Measurements from ENCODE around the gene ZNF70.
A peak's percentile ranks its signal among the peaks of the same experiment; 100 is the strongest.

The ZNF70 gene

DNA sequence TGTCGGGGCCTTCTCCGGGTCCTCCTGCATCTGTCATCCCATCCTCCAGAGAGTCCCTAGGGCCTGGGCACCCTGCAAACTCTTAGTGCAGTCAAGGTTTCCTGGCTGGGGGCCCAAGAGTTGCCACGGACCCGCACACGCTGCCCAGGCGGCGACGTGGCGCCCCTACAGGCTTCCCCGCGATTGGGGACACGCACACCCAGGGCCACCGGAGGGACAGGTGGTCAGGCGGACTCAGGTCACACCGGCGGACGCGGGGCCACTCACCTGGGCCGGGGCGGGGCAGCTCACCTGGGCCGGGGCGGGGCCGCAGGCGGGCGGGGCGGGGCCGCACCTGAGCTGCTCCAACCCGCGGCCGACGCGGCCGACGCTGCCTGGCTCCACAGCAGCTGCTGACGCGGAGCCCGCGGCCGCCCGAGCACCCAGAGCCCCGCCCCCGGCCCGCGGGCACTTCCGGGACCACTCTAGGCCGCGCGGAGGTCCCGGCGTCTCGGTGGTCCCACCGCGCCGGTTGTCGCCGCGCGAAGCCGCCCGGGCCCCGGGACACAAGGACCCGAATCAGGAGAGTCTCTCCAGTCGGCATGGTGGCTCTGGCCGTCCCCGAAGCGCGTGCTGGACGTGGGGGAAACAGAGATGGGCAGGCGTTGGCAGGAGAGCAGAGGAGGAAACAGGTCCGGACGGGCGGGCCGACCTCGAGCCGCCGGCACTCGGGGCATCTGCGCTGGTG, at the start of gene ZNF70:
Gene ZNF70 (minus strand): TSS at position 399 of the 727 bp plus-strand sequence. CDS start 5,972 bp downstream, outside the sequence.
- peak; percentile 74 for DNase-seq

GRCh38 chr22:23796461-23796860, 45.5 kb upstream of the ZNF70 start:
- no peak for DNase-seq

- DNase-seq = no peak
Measured at GRCh38 chr22:23793326-23793725, 42.4 kb upstream of the ZNF70 start.

- DNase-seq = no peak
Measured at GRCh38 chr22:23791738-23792645, 41.1 kb upstream of the ZNF70 start.

GRCh38 chr22:23790819-23791737, 40.2 kb upstream of the ZNF70 start:
- no peak for DNase-seq

DNA sequence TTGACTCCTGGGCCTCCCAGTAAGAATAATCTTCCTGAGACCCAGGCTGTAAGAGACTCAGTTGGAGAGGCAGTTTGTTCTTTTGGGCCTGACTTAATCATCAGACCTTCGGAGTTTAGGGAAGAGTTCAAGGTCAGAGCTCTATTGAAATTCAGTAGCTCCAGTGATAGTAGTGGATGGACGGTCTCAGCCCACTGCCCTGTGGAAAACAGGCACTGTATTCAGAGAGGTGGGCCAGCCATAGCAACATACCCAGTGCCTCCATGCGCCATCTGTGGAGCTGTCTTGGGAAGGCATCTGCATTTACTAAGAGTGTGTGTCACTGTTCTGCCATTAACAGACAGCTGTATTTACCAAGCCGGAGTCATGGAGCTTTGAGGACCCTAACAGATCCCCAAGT, 38.7 kb upstream of the ZNF70 start:
- DNase-seq = no peak

DNA sequence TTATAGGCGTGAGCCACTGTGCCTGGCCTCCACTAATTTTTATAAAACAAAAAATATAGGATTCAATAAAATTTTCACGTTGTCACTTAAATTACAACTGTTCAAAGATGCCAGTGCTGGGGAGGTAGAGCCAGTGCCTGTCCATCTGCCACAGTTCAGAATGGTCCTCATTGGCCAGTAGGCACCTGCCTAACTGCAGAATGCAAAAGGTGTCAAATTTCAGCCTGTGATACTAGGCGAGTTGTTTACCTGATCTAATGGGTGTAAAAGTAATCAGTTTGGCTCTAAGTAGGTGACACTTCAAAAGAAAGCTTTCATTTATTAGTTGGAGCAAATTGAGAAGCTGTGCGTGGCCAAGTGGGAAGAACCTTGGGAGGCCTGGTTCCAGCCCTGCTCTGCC, 38.2 kb upstream of the ZNF70 start:
- DNase-seq = peak; percentile 11

GRCh38 chr22:23787910-23788309, 37.0 kb upstream of the ZNF70 start:
- no peak for DNase-seq

DNA sequence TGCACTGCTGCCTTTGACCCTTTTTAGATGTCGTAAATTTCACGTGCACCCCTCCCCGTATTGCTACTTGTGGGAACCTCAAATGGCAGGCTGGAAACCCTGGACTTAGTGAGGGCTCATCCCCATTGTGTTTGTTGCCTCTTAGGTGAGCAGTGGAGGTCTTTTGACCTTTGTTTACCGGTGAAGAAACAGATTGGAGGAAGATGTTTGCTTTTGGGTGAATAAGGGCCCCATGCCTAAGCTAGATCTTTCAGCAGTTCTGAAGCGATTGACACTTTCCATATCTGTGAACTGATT, 36.6 kb upstream of the ZNF70 start:
- DNase-seq = no peak

- DNase-seq = peak; percentile 85
Measured at GRCh38 chr22:23786752-23787599, 36.1 kb upstream of the ZNF70 start, which contains the start of gene SMARCB1. Gene SMARCB1, plus strand, starts transcription at chr22:23786966. Its CDS starts 204 bp downstream, at chr22:23787170.

DNA sequence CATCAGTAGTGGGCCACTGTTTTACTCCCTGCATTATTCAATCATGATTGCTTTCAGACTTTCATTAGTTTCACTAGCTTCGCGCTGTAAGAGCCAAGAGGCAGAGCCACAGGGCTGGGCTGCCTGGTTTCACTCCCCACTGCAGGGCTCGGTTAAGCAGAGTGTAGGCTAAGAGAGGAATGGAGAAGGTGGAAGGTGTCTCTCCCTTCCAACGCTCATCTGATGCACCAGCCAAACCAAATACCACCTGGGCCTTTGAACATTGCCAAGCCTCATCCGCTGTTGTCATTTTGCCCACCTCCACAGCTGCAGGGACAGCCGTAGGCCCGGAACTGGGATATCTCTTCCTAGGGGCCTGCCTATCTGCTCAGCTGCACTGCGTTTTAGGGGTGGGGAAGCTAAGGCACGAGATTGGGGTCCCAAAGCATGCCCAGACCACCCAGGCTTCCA, 35.4 kb upstream of the ZNF70 start:
- peak; percentile 64 for DNase-seq

- DNase-seq = no peak
Measured at GRCh38 chr22:23784215-23784732, 33.4 kb upstream of the ZNF70 start.

DNA sequence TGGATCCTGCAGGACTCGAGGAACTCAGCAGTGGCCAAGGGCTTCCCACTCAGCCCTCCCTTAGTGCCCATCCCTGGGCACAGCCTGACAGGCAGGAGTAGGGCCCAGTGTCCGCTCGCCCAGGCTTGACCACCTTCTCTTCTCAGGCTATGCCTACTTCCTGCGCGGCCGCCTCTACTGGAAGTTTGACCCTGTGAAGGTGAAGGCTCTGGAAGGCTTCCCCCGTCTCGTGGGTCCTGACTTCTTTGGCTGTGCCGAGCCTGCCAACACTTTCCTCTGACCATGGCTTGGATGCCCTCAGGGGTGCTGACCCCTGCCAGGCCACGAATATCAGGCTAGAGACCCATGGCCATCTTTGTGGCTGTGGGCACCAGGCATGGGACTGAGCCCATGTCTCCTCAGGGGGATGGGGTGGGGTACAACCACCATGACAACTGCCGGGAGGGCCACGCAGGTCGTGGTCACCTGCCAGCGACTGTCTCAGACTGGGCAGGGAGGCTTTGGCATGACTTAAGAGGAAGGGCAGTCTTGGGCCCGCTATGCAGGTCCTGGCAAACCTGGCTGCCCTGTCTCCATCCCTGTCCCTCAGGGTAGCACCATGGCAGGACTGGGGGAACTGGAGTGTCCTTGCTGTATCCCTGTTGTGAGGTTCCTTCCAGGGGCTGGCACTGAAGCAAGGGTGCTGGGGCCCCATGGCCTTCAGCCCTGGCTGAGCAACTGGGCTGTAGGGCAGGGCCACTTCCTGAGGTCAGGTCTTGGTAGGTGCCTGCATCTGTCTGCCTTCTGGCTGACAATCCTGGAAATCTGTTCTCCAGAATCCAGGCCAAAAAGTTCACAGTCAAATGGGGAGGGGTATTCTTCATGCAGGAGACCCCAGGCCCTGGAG, 32.6 kb upstream of the ZNF70 start:
- DNase-seq = no peak

- no peak for DNase-seq
Measured at GRCh38 chr22:23782703-23783102, 31.8 kb upstream of the ZNF70 start.

DNA sequence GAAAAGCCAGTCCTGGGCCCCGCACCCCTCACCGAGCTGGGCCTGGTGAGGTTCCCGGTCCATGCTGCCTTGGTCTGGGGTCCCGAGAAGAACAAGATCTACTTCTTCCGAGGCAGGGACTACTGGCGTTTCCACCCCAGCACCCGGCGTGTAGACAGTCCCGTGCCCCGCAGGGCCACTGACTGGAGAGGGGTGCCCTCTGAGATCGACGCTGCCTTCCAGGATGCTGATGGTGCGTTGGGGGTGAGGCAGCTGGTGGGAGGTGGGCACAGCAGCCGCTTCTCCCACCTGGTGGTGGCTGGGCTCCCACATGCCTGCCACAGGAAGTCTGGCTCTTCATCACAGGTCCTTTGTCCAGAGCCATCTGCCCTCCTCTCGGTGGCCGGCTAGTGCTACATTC, 31.3 kb upstream of the ZNF70 start:
- DNase-seq = no peak

- no peak for DNase-seq
Measured at GRCh38 chr22:23781511-23782183, 30.7 kb upstream of the ZNF70 start.

DNA sequence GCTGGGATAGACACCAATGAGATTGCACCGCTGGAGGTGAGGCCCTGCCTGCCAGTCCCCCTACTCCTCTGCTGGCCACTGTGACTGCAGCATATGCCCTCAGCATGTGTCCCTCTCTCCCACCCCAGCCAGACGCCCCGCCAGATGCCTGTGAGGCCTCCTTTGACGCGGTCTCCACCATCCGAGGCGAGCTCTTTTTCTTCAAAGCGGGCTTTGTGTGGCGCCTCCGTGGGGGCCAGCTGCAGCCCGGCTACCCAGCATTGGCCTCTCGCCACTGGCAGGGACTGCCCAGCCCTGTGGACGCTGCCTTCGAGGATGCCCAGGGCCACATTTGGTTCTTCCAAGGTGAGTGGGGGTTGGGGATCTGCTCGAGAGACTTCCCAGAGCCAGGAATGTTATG, 30.2 kb upstream of the ZNF70 start:
- DNase-seq = no peak

- DNase-seq = no peak
Measured at GRCh38 chr22:23780146-23780748, 29.3 kb upstream of the ZNF70 start.

- no peak for DNase-seq
Measured at GRCh38 chr22:23779731-23780130, 28.8 kb upstream of the ZNF70 start.

GRCh38 chr22:23779083-23779482, 28.2 kb upstream of the ZNF70 start:
- no peak for DNase-seq
